Measurements from ENCODE around the gene FAM227B.

The FAM227B gene

DNA sequence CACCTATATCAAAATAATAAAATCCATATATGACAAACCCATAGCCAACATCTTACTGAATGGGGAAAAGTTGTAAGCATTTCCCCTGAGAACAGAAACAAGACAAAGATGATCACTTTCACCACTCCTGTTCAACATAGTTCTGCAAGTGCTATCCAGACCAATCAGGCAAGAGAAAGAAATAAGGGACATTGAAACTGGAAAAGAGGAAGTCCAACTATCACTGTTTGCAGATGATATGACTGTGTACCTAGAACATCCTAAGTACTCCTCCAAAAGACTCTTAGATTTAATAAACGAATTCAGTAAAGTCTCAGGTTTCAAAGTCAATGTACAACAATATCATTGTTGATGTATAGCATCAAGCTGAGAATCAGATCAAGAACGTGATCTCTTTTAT is 233.1 kb downstream of the FAM227B start:
- Histone ChIP-seq H3K79me2 (ENCODE audit: insufficient read depth, low read length) (no peaks in the 10 kb centered on the region), H3K9ac (ENCODE audit: low read depth, low read length, poor library complexity, severe bottlenecking) (no peak overlapping the region), H3K4me3 (ENCODE audit: low read length, poor library complexity, severe bottlenecking) (no peak overlapping the region), H3K4me1 (ENCODE audit: insufficient read depth, low read length, poor library complexity, severe bottlenecking) (no peaks in the 10 kb centered on the region), H3K36me3 (ENCODE audit: insufficient read depth, low read length) (no peaks in the 10 kb centered on the region), H4K20me1 (ENCODE audit: insufficient read depth, low read length, poor library complexity, severe bottlenecking) (no peaks in the 10 kb centered on the region), H3F3A (ENCODE audit: low read depth) (no peaks in the 10 kb centered on the region), H3K4me2 (ENCODE audit: low read depth, low read length, poor library complexity, severe bottlenecking) (no peak overlapping the region), H2AFZ (ENCODE audit: low read length) (no peak overlapping the region), H3K9me3 (ENCODE audit: insufficient read depth, low read depth, low read length) (no peaks in the 10 kb centered on the region), H3K9me2 (replicated peaks; ENCODE audit: low read depth, low read length) (no peaks in the 10 kb centered on the region), H3K27me3 (ENCODE audit: insufficient read depth, low read length, poor library complexity, severe bottlenecking) (no peaks in the 10 kb centered on the region)
- no peak for TF ChIP-seq CTCF (conservative IDR thresholded peaks at IDR 0.05; ENCODE audit: low read length)
- TF ChIP-seq EZH2phosphoT487 (IDR thresholded peaks at IDR 0.05; ENCODE audit: borderline replicate concordance) = no peak

DNA sequence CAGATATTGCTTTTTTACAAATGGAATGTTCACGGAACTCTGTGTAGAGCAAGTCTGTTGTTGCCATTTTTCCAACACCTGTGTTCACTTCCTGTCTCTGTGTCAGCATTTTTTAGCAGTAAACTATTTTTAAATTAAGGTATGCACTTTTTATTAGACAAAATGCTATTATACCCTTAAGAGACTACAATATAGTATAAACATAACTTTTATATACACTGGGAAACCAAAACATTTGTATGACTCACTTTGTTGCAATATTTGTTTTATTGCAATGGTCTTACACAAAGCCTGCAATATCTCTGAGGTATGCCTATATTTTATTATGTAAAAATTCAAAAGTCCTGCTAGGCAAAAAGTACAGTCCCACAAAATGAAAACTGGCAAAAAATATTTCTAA is 237.4 kb downstream of the FAM227B start:
- Histone ChIP-seq H3K9me3 (ENCODE audit: insufficient read depth, low read depth, low read length) (no peaks in the 10 kb centered on the region), H3F3A (ENCODE audit: low read depth) (no peaks in the 10 kb centered on the region), H3K79me2 (ENCODE audit: insufficient read depth, low read length) (no peaks in the 10 kb centered on the region), H3K4me2 (ENCODE audit: low read depth, low read length, poor library complexity, severe bottlenecking) (no peak overlapping the region), H3K27me3 (ENCODE audit: insufficient read depth, low read length, poor library complexity, severe bottlenecking) (no peaks in the 10 kb centered on the region), H3K4me1 (ENCODE audit: insufficient read depth, low read length, poor library complexity, severe bottlenecking) (no peaks in the 10 kb centered on the region), H4K20me1 (ENCODE audit: insufficient read depth, low read length, poor library complexity, severe bottlenecking) (no peaks in the 10 kb centered on the region), H3K36me3 (ENCODE audit: insufficient read depth, low read length) (no peaks in the 10 kb centered on the region), H3K4me3 (ENCODE audit: low read length, poor library complexity, severe bottlenecking) (no peak overlapping the region), H3K9me2 (replicated peaks; ENCODE audit: low read depth, low read length) (no peaks in the 10 kb centered on the region), H3K9ac (ENCODE audit: low read depth, low read length, poor library complexity, severe bottlenecking) (no peak overlapping the region), H2AFZ (ENCODE audit: low read length) (no peak overlapping the region; the same call in 1 of the 2 replicates)
- TF ChIP-seq CTCF (conservative IDR thresholded peaks at IDR 0.05; ENCODE audit: low read length) = no peak
- TF ChIP-seq EZH2phosphoT487 (IDR thresholded peaks at IDR 0.05; ENCODE audit: borderline replicate concordance) = no peak

DNA sequence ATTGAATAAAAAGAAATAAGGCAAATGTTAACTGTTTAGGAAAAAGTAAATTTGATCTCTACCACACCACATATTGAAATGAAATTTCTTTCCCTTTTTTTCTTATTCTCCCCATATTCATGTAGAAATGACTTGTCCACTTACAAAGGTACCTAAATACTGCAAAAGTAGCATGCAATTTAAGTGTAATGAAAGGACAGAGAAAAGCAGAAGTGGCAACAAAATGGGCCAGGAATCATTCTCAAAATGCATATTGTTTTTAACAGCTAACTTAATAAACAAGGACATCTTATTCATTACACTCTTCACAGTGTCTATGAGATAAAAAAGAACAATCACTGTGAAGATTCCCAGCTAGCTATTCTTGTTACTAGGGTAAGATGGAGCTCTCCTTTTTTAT is 238.2 kb downstream of the FAM227B start:
- TF ChIP-seq EZH2phosphoT487 (IDR thresholded peaks at IDR 0.05; ENCODE audit: borderline replicate concordance) (no peak), CTCF (conservative IDR thresholded peaks at IDR 0.05; ENCODE audit: low read length) (no peak)
- no peak overlapping the region for H3K4me2 ChIP-seq (ENCODE audit: low read depth, low read length, poor library complexity, severe bottlenecking)
- no peaks in the 10 kb centered on the region for H3K9me3 ChIP-seq (ENCODE audit: insufficient read depth, low read depth, low read length)
- H3K79me2 ChIP-seq (ENCODE audit: insufficient read depth, low read length) = no peaks in the 10 kb centered on the region
- no peak overlapping the region for H2AFZ ChIP-seq (ENCODE audit: low read length)
- no peaks in the 10 kb centered on the region for H3F3A ChIP-seq (ENCODE audit: low read depth)
- no peak overlapping the region for H3K9ac ChIP-seq (ENCODE audit: low read depth, low read length, poor library complexity, severe bottlenecking)
- H3K4me1 ChIP-seq (ENCODE audit: insufficient read depth, low read length, poor library complexity, severe bottlenecking) = no peaks in the 10 kb centered on the region
- no peaks in the 10 kb centered on the region for H3K27me3 ChIP-seq (ENCODE audit: insufficient read depth, low read length, poor library complexity, severe bottlenecking)
- H3K4me3 ChIP-seq (ENCODE audit: low read length, poor library complexity, severe bottlenecking) = no peak overlapping the region
- no peaks in the 10 kb centered on the region for H4K20me1 ChIP-seq (ENCODE audit: insufficient read depth, low read length, poor library complexity, severe bottlenecking)
- no peaks in the 10 kb centered on the region for H3K9me2 ChIP-seq (replicated peaks; ENCODE audit: low read depth, low read length)
- H3K36me3 ChIP-seq (ENCODE audit: insufficient read depth, low read length) = no peaks in the 10 kb centered on the region

Measured in Loucy (cell line).